Natural killer cell (primary cell): ENCODE results near the gene FEN1. TPM values are rescaled to one million over a fixed set of nuclear protein-coding genes. Genes with fewer than 3 reads are reported as not detected.
A peak's percentile ranks its signal among the peaks of the same experiment; 100 is the strongest.

Source experiments
- ATAC-seq, 3 donors: fragments of 150-1000 bp in 2 of 3; fragments of 200-7000 bp in 1 of 3; cut with Tn5 transposase; 1 replicate in 1 of 3; 2 replicates in 2 of 3; pipeline ENCODE4 v1.10.0; 2021; ENCODE audit warnings: mild to moderate bottlenecking in 2 of 3, moderate library complexity in 2 of 3
- DNase-seq, 2 donors: peaks; one replicate each; pipeline versions ENCODE4 v3.0.0 to v3.0.0-alpha.2; 2013 to 2021; ENCODE audit warnings: mixed read lengths in 1 of 2
- H3K27ac ChIP-seq: one replicate; pipeline ENCODE4 v1.5.1; 2013; ENCODE audit warnings: mild to moderate bottlenecking, low read length
- H3K27me3 ChIP-seq: one replicate; pipeline ENCODE4 v1.6.1; 2013; ENCODE audit warnings: low read length; ENCODE audit not compliant: control insufficient read depth, insufficient read depth
- H3K36me3 ChIP-seq: one replicate; pipeline ENCODE4 v1.6.1; 2013; ENCODE audit warnings: low read length; ENCODE audit not compliant: control insufficient read depth, insufficient read depth
- H3K4me1 ChIP-seq: one replicate; pipeline ENCODE4 v1.6.1; 2013; ENCODE audit warnings: low read length; ENCODE audit not compliant: control insufficient read depth, insufficient read depth
- H3K4me3 ChIP-seq: one replicate; pipeline ENCODE4 v1.5.1; 2013; ENCODE audit warnings: low read length
- H3K9me3 ChIP-seq: one replicate; pipeline ENCODE4 v1.6.1; 2013; ENCODE audit warnings: low read length; ENCODE audit not compliant: control insufficient read depth, insufficient read depth
- H3K27ac Mint-ChIP-seq, 2 donors: one replicate each; pipeline ENCODE4 v1.8.0; 2022; ENCODE audit warnings: mild to moderate bottlenecking in 2 of 2, mixed read lengths in 2 of 2, moderate library complexity in 1 of 2
- H3K27me3 Mint-ChIP-seq, 2 donors: one replicate each; pipeline ENCODE4 v1.8.0; 2022; ENCODE audit warnings: low read depth in 2 of 2, mixed read lengths in 2 of 2
- H3K36me3 Mint-ChIP-seq: one replicate; pipeline ENCODE4 v1.8.0; 2022; ENCODE audit warnings: mixed read lengths
- H3K4me1 Mint-ChIP-seq, 2 donors: one replicate each; pipeline ENCODE4 v1.8.0; 2022; ENCODE audit warnings: mixed read lengths in 2 of 2
- H3K4me3 Mint-ChIP-seq: one replicate; pipeline ENCODE4 v1.8.0; 2022; ENCODE audit warnings: mild to moderate bottlenecking, moderate library complexity, mixed read lengths
- H3K9me3 Mint-ChIP-seq, 2 donors: one replicate each; pipeline ENCODE4 v1.8.0; 2022; ENCODE audit warnings: mixed read lengths in 2 of 2
- whole genome bisulfite sequencing: methylation state at CpG from one replicate; pipeline ENCODE4 v1.1.7; 2013; ENCODE audit warnings: missing lambda C conversion rate; ENCODE audit not compliant: insufficient coverage; 5-methylcytosine and 5-hydroxymethylcytosine counted together
- intact Hi-C: fragments of 100-400 bp; cut with micrococcal nuclease; formaldehyde crosslinking; loops from one replicate; pipeline ENCODE4 v1.14.2; 2022
- total RNA-seq, 4 donors: library from RNA; stranded (reverse); fragments of 120-200 nt in 1 of 4; gene quantifications; one replicate each; pipeline versions ENCODE4 v1.2.3 to v1.2.4, GENCODE V29; 2013 to 2022
- TF ChIP-seq, protein P1 (sequence below): fragments of 200-600 bp; IDR thresholded peaks from one replicate; pipeline ENCODE4 v1.8.0; 2022; ENCODE audit warnings: antibody characterized with exemption

Gene FEN1
- total RNA-seq, 3 donors from 2014 or later (not counting 1 experiment from before 2014, with no cell fraction given): 14.2 to 17.8 (median 17.5) TPM

GRCh38 chr11:61833471-61833870 lies 40.8 kb downstream of the FEN1 start:
- WGBS: 87% methylated on average over 11 of the region's 11 CpGs
- DNase-seq: peak in 1 of 2 donors; percentile 25
- H3K9me3 Mint-ChIP-seq: no peaks in the 10 kb centered on the region
- TF ChIP-seq, protein P1, sequence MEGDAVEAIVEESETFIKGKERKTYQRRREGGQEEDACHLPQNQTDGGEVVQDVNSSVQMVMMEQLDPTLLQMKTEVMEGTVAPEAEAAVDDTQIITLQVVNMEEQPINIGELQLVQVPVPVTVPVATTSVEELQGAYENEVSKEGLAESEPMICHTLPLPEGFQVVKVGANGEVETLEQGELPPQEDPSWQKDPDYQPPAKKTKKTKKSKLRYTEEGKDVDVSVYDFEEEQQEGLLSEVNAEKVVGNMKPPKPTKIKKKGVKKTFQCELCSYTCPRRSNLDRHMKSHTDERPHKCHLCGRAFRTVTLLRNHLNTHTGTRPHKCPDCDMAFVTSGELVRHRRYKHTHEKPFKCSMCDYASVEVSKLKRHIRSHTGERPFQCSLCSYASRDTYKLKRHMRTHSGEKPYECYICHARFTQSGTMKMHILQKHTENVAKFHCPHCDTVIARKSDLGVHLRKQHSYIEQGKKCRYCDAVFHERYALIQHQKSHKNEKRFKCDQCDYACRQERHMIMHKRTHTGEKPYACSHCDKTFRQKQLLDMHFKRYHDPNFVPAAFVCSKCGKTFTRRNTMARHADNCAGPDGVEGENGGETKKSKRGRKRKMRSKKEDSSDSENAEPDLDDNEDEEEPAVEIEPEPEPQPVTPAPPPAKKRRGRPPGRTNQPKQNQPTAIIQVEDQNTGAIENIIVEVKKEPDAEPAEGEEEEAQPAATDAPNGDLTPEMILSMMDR: no peak
- H3K27ac Mint-ChIP-seq: peak overlapping the region; percentile 97 to 98
- Histone ChIP-seq H3K27me3 (no peaks in the 10 kb centered on the region), H3K27ac (no peak overlapping the region), H3K4me3 (no peak overlapping the region), H3K36me3 (no peaks in the 10 kb centered on the region), H3K9me3 (no peaks in the 10 kb centered on the region), H3K4me1 (peaks cover 41% of the 10 kb centered on the region)
- peak overlapping the region; percentile 79 for H3K4me3 Mint-ChIP-seq
- no peaks in the 10 kb centered on the region for H3K27me3 Mint-ChIP-seq
- H3K4me1 Mint-ChIP-seq: peaks cover 68 to 70% of the 10 kb centered on the region in 2 donors
- intact Hi-C loops: no loop called here
- no peaks in the 10 kb centered on the region for H3K36me3 Mint-ChIP-seq
- no peak for ATAC-seq

DNA sequence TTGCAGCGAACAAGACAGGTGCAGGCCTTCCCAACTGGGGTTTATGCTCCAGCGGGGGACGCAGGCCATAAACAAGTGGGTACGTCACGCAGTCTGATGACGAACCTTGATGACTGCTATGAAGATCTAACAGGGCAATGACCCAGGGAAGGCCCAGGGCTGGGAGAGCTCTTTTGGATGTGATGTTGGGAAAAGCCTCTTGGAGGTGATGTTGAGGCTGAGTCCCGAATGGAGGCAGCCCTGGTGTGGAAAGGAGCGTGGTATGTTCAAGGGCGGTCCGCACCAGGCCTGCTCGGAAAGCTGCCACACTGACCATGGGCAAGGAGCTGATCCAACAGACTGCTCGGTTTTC lies 41.2 kb downstream of the FEN1 start:
- no peaks in the 10 kb centered on the region for H3K9me3 ChIP-seq
- ATAC-seq (no peak), DNase-seq (no peak)
- Mint-ChIP-seq H3K9me3 (no peaks in the 10 kb centered on the region), H3K4me1 (peaks cover 68 to 70% of the 10 kb centered on the region in 2 donors), H3K27me3 (no peaks in the 10 kb centered on the region), H3K27ac (peak overlapping the region; percentile 97 to 98), H3K36me3 (no peaks in the 10 kb centered on the region), H3K4me3 (peak overlapping the region; percentile 79)
- H3K4me1 ChIP-seq: peaks cover 37% of the 10 kb centered on the region
- WGBS: 90% methylated on average over 12 of the region's 12 CpGs
- peak overlapping the region; percentile 83 for H3K27ac ChIP-seq
- intact Hi-C loops: loop anchor here (2.0 kb wide), 1 partner anchor 37 kb away; no protein-coding TSS in a partner anchor
- TF ChIP-seq, protein P1: no peak
- H3K27me3 ChIP-seq: no peaks in the 10 kb centered on the region
- no peaks in the 10 kb centered on the region for H3K36me3 ChIP-seq
- no peak overlapping the region for H3K4me3 ChIP-seq

GRCh38 chr11:61834278-61835048 lies 41.8 kb downstream of the FEN1 start:
- H3K27ac ChIP-seq: peak overlapping the region; percentile 83
- H3K9me3 Mint-ChIP-seq: no peaks in the 10 kb centered on the region
- H3K27me3 ChIP-seq: no peaks in the 10 kb centered on the region
- H3K27ac Mint-ChIP-seq: peak overlapping the region; percentile 97 to 98
- H3K4me3 Mint-ChIP-seq: peak overlapping the region; percentile 81
- no peaks in the 10 kb centered on the region for H3K36me3 ChIP-seq
- H3K4me1 ChIP-seq: peaks cover 31% of the 10 kb centered on the region
- WGBS: 39% methylated on average over 12 of the region's 12 CpGs
- H3K27me3 Mint-ChIP-seq: no peaks in the 10 kb centered on the region
- H3K9me3 ChIP-seq: no peaks in the 10 kb centered on the region
- H3K4me1 Mint-ChIP-seq: peaks cover 64 to 66% of the 10 kb centered on the region in 2 donors
- peak; percentile 69 to 76 for DNase-seq
- intact Hi-C loops: loop anchor here (2.0 kb wide), 1 partner anchor 38 kb away; no protein-coding TSS in a partner anchor
- H3K36me3 Mint-ChIP-seq: no peaks in the 10 kb centered on the region
- TF ChIP-seq, protein P1: no peak
- peak; percentile 98 to 99 (median 98) for ATAC-seq
- no peak overlapping the region for H3K4me3 ChIP-seq
